ENCODE results near the gene KIF5B. TPM values are rescaled to one million over a fixed set of nuclear protein-coding genes. Genes with fewer than 3 reads are reported as not detected.

The KIF5B gene
- total and polyA plus RNA-seq, 2 of the 4 experiments (the other 2 are of a cell fraction), result 33.5 to 68.5 TPM

DNA sequence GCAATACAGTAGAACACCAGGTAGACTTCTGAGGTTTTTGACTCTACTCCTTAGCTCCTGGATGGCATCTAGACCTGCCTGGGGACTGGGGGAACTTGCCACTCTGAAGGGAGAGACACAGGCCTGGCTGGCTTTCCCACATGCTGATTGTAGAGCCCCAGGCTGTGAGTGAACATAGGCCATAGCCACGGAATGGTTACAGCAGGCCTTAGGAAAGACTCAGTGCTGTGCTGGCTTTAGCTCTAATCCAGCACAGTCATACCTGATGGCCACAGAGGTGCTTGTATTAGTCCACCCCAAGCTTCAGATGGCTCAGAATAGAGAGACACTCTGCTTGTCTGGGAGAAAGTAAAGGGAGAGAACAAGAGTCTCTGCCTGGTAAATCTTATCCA is 92.6 kb downstream of the KIF5B start:
- Histone ChIP-seq H3K36me3 (ENCODE audit: control insufficient read depth, insufficient read depth, low read length) (no peaks in the 10 kb centered on the region), H3K23ac (ENCODE audit: low read depth, low read length) (no peak overlapping the region), H2AK9ac (replicated peaks; ENCODE audit: low read depth, low read length, poor library complexity) (no peak overlapping the region), H2AK5ac (ENCODE audit: low read depth, low read length) (no peak overlapping the region), H3K4me3 (ENCODE audit: insufficient read depth, low read depth, low read length) (no peak overlapping the region), H4K5ac (ENCODE audit: low read depth, low read length) (no peak overlapping the region), H3K9ac (ENCODE audit: low read depth, low read length) (no peak overlapping the region), H2BK15ac (ENCODE audit: low read depth, low read length) (no peak overlapping the region), H3K4me1 (ENCODE audit: control insufficient read depth, insufficient read depth, low read length) (no peaks in the 10 kb centered on the region), H4K91ac (ENCODE audit: insufficient read depth, low read depth, low read length) (no peak overlapping the region), H2BK20ac (ENCODE audit: low read depth, low read length) (no peak overlapping the region), H3K9me3 (ENCODE audit: control insufficient read depth, insufficient read depth, low read length) (no peaks in the 10 kb centered on the region), H3K4ac (ENCODE audit: low read depth, low read length) (no peak overlapping the region), H3K79me1 (ENCODE audit: low read depth in 1 of 2, low read length in 2 of 2) (no peaks in the 10 kb centered on the region), H3K27me3 (ENCODE audit: control insufficient read depth, insufficient read depth, low read length) (no peaks in the 10 kb centered on the region), H3K4me2 (ENCODE audit: low read depth, low read length) (no peak overlapping the region), H3K18ac (ENCODE audit: low read depth, low read length) (no peak overlapping the region), H2BK120ac (ENCODE audit: low read depth, low read length) (no peak overlapping the region), H2BK5ac (ENCODE audit: low read depth, low read length, poor library complexity, severe bottlenecking) (no peak overlapping the region), H3K9me1 (ENCODE audit: insufficient read depth, low read length) (no peaks in the 10 kb centered on the region), H3K56ac (ENCODE audit: extremely low read depth, insufficient read depth, low read length) (no peak overlapping the region), H3K14ac (replicated peaks; ENCODE audit: low read depth, low read length) (no peak overlapping the region), H4K8ac (ENCODE audit: low read depth in 2 of 2, low read length in 2 of 2) (no peak overlapping the region), H4K20me1 (ENCODE audit: insufficient read depth, low read length) (no peaks in the 10 kb centered on the region), H3K27ac (ENCODE audit: insufficient read depth, low read length) (no peak overlapping the region), H2AFZ (replicated peaks; ENCODE audit: low read length, poor library complexity) (peak overlapping the region; percentile 8)
- no peak for TF ChIP-seq SMC3 (IDR thresholded peaks at IDR 0.05; ENCODE audit: low read depth, low read length)
- TF ChIP-seq, protein P1, sequence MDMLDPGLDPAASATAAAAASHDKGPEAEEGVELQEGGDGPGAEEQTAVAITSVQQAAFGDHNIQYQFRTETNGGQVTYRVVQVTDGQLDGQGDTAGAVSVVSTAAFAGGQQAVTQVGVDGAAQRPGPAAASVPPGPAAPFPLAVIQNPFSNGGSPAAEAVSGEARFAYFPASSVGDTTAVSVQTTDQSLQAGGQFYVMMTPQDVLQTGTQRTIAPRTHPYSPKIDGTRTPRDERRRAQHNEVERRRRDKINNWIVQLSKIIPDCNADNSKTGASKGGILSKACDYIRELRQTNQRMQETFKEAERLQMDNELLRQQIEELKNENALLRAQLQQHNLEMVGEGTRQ (IDR thresholded peaks at IDR 0.05; ENCODE audit: low read depth, low read length), result no peak
- TF ChIP-seq, protein P2, sequence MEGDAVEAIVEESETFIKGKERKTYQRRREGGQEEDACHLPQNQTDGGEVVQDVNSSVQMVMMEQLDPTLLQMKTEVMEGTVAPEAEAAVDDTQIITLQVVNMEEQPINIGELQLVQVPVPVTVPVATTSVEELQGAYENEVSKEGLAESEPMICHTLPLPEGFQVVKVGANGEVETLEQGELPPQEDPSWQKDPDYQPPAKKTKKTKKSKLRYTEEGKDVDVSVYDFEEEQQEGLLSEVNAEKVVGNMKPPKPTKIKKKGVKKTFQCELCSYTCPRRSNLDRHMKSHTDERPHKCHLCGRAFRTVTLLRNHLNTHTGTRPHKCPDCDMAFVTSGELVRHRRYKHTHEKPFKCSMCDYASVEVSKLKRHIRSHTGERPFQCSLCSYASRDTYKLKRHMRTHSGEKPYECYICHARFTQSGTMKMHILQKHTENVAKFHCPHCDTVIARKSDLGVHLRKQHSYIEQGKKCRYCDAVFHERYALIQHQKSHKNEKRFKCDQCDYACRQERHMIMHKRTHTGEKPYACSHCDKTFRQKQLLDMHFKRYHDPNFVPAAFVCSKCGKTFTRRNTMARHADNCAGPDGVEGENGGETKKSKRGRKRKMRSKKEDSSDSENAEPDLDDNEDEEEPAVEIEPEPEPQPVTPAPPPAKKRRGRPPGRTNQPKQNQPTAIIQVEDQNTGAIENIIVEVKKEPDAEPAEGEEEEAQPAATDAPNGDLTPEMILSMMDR (conservative IDR thresholded peaks at IDR 0.05; ENCODE audit: low read depth, low read length), result no peak
- TF ChIP-seq POLR2A (IDR thresholded peaks at IDR 0.05; ENCODE audit: low read depth, low read length), result no peak
- TF ChIP-seq CHD1 (IDR thresholded peaks at IDR 0.05; ENCODE audit: low read depth, low read length), result no peak
- TF ChIP-seq CEBPB (IDR thresholded peaks at IDR 0.05; ENCODE audit: low read depth, low read length), result no peak
- CTCF ChIA-PET, result no interaction called here
- WGBS, 2 experiments (ENCODE audit: extremely low coverage in 2 of 2, insufficient read length in 1 of 2), result no CpG with 5 or more reads among the region's 1 CpG
- DNase-seq (no peak), ATAC-seq (ENCODE audit: low read depth) (no peak)
- no TSS peak for BruUV-seq (replicated peaks)
- POLR2A ChIA-PET (ENCODE audit: unreplicated experiment), result no interaction called here
- dilution Hi-C loops (cut with HindIII; ENCODE audit: low sequenced_read_pairs, unreplicated experiment) (no loop called here), intact Hi-C loops (cut with micrococcal nuclease) (no loop called here), in situ Hi-C loops (cut with MboI; ENCODE audit: low sequenced_read_pairs) (no loop called here)
